Adrenal gland (tissue), 12 donors: Measurements from ENCODE around the gene AGRN. TPM values are rescaled to one million over a fixed set of nuclear protein-coding genes. Genes with fewer than 3 reads are reported as not detected.

Source experiments
- DNase-seq, 7 donors: peaks; one replicate each; pipeline ENCODE4 v3.0.0-alpha.2; 2019 to 2020
- H3K27ac ChIP-seq, 5 donors: fragments of 200-600 bp; sonication (generic) in 4 of 5; 1 replicate in 3 of 5; 2 replicates in 2 of 5; pipeline versions ENCODE4 v1.5.1 to v1.8.0; 2016 to 2020; ENCODE audit warnings: mild to moderate bottlenecking in 1 of 5
- H3K27me3 ChIP-seq: fragments of 200-600 bp; 2 replicates; pipeline ENCODE4 v1.8.0; 2021
- H3K36me3 ChIP-seq, 2 donors: fragments of 200-600 bp; replicated peaks in 1 of 2; 1 replicate in 1 of 2; 2 replicates in 1 of 2; pipeline versions ENCODE4 v1.5.1 to v1.8.0; 2018 to 2022
- H3K4me1 ChIP-seq, 2 donors: fragments of 200-600 bp; replicated peaks in 1 of 2; 1 replicate in 1 of 2; 2 replicates in 1 of 2; pipeline versions ENCODE4 v1.5.1 to v1.8.0; 2018 to 2021
- H3K4me3 ChIP-seq, 4 donors: fragments of 200-600 bp; sonication (generic) in 3 of 4; one replicate each; pipeline ENCODE4 v1.5.1; 2016 to 2018
- H3K9me3 ChIP-seq, 3 donors: fragments of 200-600 bp; sonication (generic) in 1 of 3; replicated peaks in 1 of 3; 1 replicate in 2 of 3; 2 replicates in 1 of 3; pipeline versions ENCODE4 v1.5.1 to v1.8.0; 2016 to 2021
- CTCF ChIP-seq, 6 experiments: fragments of 450-650 bp in 4 of 6; fragments of 200-600 bp in 2 of 6; sonication (generic) in 1 of 6; IDR thresholded peaks; 1 replicate in 5 of 6; 2 replicates in 1 of 6; pipeline versions ENCODE4 v1.5.1 to v1.8.0; 2016 to 2021; ENCODE audit warnings: antibody characterized with exemption in 6 of 6, mild to moderate bottlenecking in 2 of 6, moderate library complexity in 1 of 6
- POLR2A ChIP-seq, 2 donors: fragments of 450-650 bp; IDR thresholded peaks; one replicate each; pipeline ENCODE4 v1.6.1; 2017; ENCODE audit warnings: antibody characterized with exemption in 2 of 2, mild to moderate bottlenecking in 2 of 2, moderate library complexity in 1 of 2
- WGBS, 4 donors: extraction: QIAGEN DNeasy Blood & Tissue Kit in 2 of 4; methylation state at CpG; one replicate each; pipeline versions ENCODE4 v1.1.5 to v1.1.7; 2013 to 2017; 5-methylcytosine and 5-hydroxymethylcytosine counted together
- intact Hi-C, 2 donors: fragments of 100-400 bp; cut with DNase I; formaldehyde crosslinking; loops; one replicate each; pipeline versions ENCODE4 v1.14.1 to v1.15.0; 2022 to 2023
- polyA plus RNA-seq, 3 donors: library from polyadenylated mRNA; stranded (reverse); fragments of 200-250 nt in 2 of 3; fragments of 350-450 nt in 1 of 3; fragmentation: Illumina TruSeq in 1 of 3; extraction: RNeasy Lipid Tissue Mini Kit (QIAGEN cat#74804) in 1 of 3; gene quantifications; one replicate each; pipeline ENCODE4 v1.2.3, GENCODE V29; 2013 to 2014
- total RNA-seq, 9 donors: library from RNA; depleted of rRNA in 4 of 9; stranded (reverse); fragments of >200 nt in 4 of 9; fragments of 120-200 nt in 1 of 9; fragmentation: NEBNext Ultra II Directional in 1 of 9; extraction: Animal tissue kit (Norgen Biotek cat#: 25700) in 1 of 9; gene quantifications; one replicate each; pipeline versions ENCODE4 v1.1.0 to v1.2.4, GENCODE V29; 2013 to 2023
- donor health status: healthy with polysubstance abuse.
- donor health status: Bipolar disorder and iron deficiency.
- donor health status: DM: yes; HTN: yes; CAD: no.
- donor health status: DM: no; HTN: no; CAD: no.
- donor health status: DM: no; HTN: no; CAD: no.
- donor health status: DM: yes; HTN: yes; CAD: no.

AGRN gene
- total and polyA plus RNA-seq, 12 donors: 2.2 to 27.8 (median 11.8) TPM

GRCh38 chr1:1035291-1035943, 15.5 kb downstream of the AGRN start:
- H3K4me1 ChIP-seq: peaks cover 20 to 25% of the 10 kb centered on the region in 2 donors
- DNase-seq: no peak
- WGBS, 4 donors: 84 to 93% (median 88%) methylated on average over 5 to 19 of the region's 19 CpGs
- TF ChIP-seq POLR2A (IDR thresholded peaks at IDR 0.05): no peak
- no peak for TF ChIP-seq CTCF (IDR thresholded peaks at IDR 0.05)
- intact Hi-C loops: no loop called here
- peaks cover 60% of the 10 kb centered on the region for H3K27me3 ChIP-seq
- H3K9me3 ChIP-seq: no peaks in the 10 kb centered on the region
- H3K4me3 ChIP-seq: no peak overlapping the region
- H3K36me3 ChIP-seq: no peaks in the 10 kb centered on the region
- H3K27ac ChIP-seq: no peak overlapping the region

GRCh38 chr1:1037366-1038327, 17.7 kb downstream of the AGRN start:
- WGBS, 4 donors: 74 to 84% (median 77%) methylated on average over 9 to 30 of the region's 30 CpGs
- Histone ChIP-seq H3K4me1 (peaks cover 20 to 24% of the 10 kb centered on the region in 2 donors), H3K4me3 (no peak overlapping the region), H3K27me3 (peaks cover 45% of the 10 kb centered on the region), H3K36me3 (no peaks in the 10 kb centered on the region), H3K9me3 (no peaks in the 10 kb centered on the region), H3K27ac (no peak overlapping the region)
- TF ChIP-seq CTCF (IDR thresholded peaks at IDR 0.05) (no peak), POLR2A (IDR thresholded peaks at IDR 0.05) (no peak)
- no peak for DNase-seq
- intact Hi-C loops: no loop called here

GRCh38 chr1:1038694-1039093, 18.8 kb downstream of the AGRN start:
- TF ChIP-seq CTCF (IDR thresholded peaks at IDR 0.05) (no peak), POLR2A (IDR thresholded peaks at IDR 0.05) (no peak)
- intact Hi-C loops: no loop called here

GRCh38 chr1:1039145-1039910, 19.4 kb downstream of the AGRN start:
- no peak for DNase-seq
- peaks cover 8 to 11% of the 10 kb centered on the region in 2 donors for H3K4me1 ChIP-seq
- no peak overlapping the region for H3K27ac ChIP-seq
- intact Hi-C loops: no loop called here
- no peak for TF ChIP-seq CTCF (IDR thresholded peaks at IDR 0.05)
- no peak for TF ChIP-seq POLR2A (IDR thresholded peaks at IDR 0.05)
- H3K27me3 ChIP-seq: peaks cover 32% of the 10 kb centered on the region
- H3K36me3 ChIP-seq: no peaks in the 10 kb centered on the region
- WGBS, 4 donors: 23 to 52% (median 30%) methylated on average over 15 to 17 of the region's 17 CpGs
- no peaks in the 10 kb centered on the region for H3K9me3 ChIP-seq
- H3K4me3 ChIP-seq: no peak overlapping the region

More at GRCh38 chr1:1038694-1039093, 18.8 kb downstream of the AGRN start:
- WGBS, 4 donors: 71 to 91% (median 85%) methylated on average over 5 to 6 of the region's 6 CpGs
- Histone ChIP-seq H3K4me3 (no peak overlapping the region), H3K36me3 (no peaks in the 10 kb centered on the region), H3K9me3 (no peaks in the 10 kb centered on the region), H3K4me1 (peaks cover 12 to 17% of the 10 kb centered on the region in 2 donors), H3K27ac (no peak overlapping the region), H3K27me3 (peaks cover 38% of the 10 kb centered on the region)
- no peak for DNase-seq
